Panc1 (cell line): Measurements from ENCODE around the gene ARMC10.
"Not testable (repeated sequence)": the region's sequence is repeated elsewhere in the genome, so short reads cannot be mapped to it uniquely, and the experiment has no call there.

Experiments
- TF ChIP-seq, protein P1 (sequence below): fragments of 450-650 bp; IDR thresholded peaks from 2 replicates; pipeline ENCODE4 v1.5.1; 2017; ENCODE audit warnings: mild to moderate bottlenecking
- TF ChIP-seq, protein P2 (sequence below), 2 experiments: IDR thresholded peaks; 2 replicates each; pipeline ENCODE4 v1.6.1; 2011 to 2012; ENCODE audit warnings: low read depth in 2 of 2, control low read depth in 1 of 2, low read length in 1 of 2, mild to moderate bottlenecking in 1 of 2, moderate library complexity in 1 of 2; ENCODE audit not compliant: insufficient read depth in 1 of 2

GRCh38 chr7:103034318-103034717 lies 40.6 kb upstream of the ARMC10 start:
- TF ChIP-seq, protein P1, sequence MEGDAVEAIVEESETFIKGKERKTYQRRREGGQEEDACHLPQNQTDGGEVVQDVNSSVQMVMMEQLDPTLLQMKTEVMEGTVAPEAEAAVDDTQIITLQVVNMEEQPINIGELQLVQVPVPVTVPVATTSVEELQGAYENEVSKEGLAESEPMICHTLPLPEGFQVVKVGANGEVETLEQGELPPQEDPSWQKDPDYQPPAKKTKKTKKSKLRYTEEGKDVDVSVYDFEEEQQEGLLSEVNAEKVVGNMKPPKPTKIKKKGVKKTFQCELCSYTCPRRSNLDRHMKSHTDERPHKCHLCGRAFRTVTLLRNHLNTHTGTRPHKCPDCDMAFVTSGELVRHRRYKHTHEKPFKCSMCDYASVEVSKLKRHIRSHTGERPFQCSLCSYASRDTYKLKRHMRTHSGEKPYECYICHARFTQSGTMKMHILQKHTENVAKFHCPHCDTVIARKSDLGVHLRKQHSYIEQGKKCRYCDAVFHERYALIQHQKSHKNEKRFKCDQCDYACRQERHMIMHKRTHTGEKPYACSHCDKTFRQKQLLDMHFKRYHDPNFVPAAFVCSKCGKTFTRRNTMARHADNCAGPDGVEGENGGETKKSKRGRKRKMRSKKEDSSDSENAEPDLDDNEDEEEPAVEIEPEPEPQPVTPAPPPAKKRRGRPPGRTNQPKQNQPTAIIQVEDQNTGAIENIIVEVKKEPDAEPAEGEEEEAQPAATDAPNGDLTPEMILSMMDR: not testable (repeated sequence)
- TF ChIP-seq, protein P2, sequence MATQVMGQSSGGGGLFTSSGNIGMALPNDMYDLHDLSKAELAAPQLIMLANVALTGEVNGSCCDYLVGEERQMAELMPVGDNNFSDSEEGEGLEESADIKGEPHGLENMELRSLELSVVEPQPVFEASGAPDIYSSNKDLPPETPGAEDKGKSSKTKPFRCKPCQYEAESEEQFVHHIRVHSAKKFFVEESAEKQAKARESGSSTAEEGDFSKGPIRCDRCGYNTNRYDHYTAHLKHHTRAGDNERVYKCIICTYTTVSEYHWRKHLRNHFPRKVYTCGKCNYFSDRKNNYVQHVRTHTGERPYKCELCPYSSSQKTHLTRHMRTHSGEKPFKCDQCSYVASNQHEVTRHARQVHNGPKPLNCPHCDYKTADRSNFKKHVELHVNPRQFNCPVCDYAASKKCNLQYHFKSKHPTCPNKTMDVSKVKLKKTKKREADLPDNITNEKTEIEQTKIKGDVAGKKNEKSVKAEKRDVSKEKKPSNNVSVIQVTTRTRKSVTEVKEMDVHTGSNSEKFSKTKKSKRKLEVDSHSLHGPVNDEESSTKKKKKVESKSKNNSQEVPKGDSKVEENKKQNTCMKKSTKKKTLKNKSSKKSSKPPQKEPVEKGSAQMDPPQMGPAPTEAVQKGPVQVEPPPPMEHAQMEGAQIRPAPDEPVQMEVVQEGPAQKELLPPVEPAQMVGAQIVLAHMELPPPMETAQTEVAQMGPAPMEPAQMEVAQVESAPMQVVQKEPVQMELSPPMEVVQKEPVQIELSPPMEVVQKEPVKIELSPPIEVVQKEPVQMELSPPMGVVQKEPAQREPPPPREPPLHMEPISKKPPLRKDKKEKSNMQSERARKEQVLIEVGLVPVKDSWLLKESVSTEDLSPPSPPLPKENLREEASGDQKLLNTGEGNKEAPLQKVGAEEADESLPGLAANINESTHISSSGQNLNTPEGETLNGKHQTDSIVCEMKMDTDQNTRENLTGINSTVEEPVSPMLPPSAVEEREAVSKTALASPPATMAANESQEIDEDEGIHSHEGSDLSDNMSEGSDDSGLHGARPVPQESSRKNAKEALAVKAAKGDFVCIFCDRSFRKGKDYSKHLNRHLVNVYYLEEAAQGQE (IDR thresholded peaks at IDR 0.05; ENCODE audit: insufficient read depth in 1 of 2, low read depth in 2 of 2, low read length in 1 of 2): not testable (repeated sequence)
